ENCODE results near the gene STAT6. TPM values are rescaled to one million over a fixed set of nuclear protein-coding genes. Genes with fewer than 3 reads are reported as not detected.

The STAT6 gene, protein sequence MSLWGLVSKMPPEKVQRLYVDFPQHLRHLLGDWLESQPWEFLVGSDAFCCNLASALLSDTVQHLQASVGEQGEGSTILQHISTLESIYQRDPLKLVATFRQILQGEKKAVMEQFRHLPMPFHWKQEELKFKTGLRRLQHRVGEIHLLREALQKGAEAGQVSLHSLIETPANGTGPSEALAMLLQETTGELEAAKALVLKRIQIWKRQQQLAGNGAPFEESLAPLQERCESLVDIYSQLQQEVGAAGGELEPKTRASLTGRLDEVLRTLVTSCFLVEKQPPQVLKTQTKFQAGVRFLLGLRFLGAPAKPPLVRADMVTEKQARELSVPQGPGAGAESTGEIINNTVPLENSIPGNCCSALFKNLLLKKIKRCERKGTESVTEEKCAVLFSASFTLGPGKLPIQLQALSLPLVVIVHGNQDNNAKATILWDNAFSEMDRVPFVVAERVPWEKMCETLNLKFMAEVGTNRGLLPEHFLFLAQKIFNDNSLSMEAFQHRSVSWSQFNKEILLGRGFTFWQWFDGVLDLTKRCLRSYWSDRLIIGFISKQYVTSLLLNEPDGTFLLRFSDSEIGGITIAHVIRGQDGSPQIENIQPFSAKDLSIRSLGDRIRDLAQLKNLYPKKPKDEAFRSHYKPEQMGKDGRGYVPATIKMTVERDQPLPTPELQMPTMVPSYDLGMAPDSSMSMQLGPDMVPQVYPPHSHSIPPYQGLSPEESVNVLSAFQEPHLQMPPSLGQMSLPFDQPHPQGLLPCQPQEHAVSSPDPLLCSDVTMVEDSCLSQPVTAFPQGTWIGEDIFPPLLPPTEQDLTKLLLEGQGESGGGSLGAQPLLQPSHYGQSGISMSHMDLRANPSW
- total RNA-seq = 36.8 and 54.3 TPM in 2 replicates

DNA sequence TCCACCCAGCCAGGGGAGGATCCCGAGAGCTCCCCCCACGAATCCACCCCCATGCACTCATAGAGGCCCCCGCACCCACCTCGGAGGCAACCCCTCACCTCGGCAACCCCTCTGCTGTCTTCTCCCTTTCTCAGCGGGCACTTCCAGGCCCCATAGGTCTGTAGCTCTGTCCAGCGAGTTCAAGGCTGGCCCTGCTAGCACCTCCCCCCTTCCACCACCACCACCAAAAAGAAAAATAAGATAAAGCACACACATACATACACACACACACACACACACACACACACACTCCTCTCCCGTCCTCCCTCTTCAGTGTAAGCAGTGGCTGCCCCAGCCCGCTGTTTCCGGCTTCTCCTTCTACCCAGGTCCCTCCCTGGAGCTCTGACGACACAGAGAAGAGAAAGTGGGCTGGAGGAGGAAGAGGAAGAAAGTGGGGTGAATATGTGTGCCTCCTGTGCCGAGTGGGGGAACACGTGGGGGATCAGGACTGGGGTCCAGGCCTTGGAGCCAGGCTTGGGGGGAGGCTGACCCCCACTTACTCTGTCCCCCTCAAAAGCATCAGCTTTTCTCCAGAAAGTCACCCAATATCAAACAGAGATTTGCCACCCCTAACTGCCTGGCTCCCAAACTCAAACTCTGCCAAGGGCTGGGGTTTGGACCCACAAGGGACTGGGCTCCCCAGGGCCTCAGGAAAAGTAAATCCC, at the start of gene STAT6:
Gene STAT6 (minus strand): TSS at position 332 of the 704 bp plus-strand sequence. CDS start 3,084 bp downstream, outside the sequence.

DNA sequence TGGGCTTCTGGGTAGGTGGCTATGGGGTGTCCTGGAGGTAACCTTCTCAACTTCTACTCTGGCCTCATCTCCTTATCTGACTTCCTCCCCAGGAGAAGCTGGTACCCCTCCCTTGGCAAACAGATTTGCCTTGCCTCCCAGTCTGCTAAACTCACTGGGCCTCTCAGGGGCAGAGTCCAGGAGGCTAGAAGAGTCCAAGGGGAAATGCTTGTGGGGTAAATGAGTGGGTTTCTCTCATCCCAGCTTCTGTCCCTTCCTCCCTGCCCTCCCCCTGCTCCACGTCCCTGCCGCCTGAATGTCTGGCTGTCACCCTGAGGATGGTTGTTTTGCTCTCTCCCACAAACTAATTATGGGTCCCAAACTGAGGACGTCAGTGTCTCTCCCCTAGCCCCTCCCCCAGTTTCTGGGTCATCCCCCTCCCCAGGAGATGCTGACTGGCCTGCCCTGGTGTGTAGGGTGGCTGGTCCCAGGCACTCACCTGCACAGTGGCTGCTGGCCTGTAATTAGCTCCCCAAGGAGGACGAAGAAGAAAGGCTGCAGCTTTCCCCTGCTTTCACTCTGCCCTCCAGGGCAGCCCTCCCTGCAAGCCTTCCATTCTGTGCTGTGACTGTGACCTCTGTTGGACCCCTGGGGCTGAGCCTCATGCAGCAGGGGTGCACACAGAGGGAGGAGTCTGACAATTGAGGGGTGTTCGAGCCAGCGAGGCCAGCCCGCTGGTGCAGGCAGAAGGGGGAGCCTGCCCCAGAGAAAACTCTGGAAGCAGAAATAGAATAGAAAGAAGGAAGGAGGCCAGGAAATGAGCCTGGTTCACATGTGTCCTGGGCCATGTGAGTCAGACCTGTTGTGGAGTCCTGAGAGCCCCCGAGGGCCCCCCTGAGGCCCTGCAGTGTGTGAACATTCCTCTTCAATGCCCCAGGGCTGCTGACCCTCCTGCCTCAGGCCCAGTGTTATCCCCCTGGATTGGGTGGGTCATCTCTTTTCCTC, 36.1 kb upstream of the STAT6 start, which contains the start of gene LRP1-AS:
Gene LRP1-AS (minus strand): TSS at position 659 of the 984 bp plus-strand sequence.

DNA sequence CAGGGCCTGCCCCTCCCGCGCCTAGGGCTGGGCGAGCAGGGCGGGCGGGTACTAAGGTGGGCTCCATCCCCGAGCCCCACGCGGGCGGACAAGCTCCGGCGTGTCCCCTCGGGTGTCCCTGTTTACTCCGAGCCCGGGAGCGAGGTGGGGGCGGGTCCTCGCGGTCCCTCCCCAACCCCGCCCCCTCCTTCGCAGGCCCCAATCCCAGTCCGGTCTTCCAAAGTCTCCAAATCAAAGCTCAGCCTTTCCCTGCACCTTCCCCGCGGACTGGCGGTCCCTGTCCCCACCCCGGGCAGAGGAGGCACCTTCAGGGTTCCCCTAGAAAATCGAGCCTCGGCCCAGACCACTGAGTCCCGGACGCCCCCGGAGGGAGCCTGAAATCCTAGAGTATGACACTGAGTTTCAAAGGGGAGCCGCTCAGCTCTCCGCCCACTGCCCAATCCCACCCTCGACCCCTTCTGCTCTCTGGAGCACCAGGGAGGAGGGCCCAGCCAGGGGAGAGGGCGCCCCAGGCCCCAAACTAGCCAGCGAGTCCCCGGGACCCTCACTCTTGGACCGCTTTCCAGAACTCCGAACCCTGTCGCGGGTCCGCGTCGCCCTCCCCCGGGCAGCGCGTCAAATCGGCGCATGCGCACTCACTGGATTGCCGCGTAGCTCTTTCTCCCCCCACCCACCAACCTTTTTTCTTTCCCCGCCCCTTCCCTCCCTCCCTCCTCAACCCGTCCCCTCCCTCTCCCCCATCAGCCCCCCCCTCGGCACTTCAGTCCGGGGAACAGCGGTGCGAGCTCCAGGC, 16.8 kb upstream of the STAT6 start, which contains the start of gene LRP1:
Gene LRP1 (plus strand): TSS at position 758 of the 793 bp plus-strand sequence. CDS start 482 bp downstream, outside the sequence.

DNA sequence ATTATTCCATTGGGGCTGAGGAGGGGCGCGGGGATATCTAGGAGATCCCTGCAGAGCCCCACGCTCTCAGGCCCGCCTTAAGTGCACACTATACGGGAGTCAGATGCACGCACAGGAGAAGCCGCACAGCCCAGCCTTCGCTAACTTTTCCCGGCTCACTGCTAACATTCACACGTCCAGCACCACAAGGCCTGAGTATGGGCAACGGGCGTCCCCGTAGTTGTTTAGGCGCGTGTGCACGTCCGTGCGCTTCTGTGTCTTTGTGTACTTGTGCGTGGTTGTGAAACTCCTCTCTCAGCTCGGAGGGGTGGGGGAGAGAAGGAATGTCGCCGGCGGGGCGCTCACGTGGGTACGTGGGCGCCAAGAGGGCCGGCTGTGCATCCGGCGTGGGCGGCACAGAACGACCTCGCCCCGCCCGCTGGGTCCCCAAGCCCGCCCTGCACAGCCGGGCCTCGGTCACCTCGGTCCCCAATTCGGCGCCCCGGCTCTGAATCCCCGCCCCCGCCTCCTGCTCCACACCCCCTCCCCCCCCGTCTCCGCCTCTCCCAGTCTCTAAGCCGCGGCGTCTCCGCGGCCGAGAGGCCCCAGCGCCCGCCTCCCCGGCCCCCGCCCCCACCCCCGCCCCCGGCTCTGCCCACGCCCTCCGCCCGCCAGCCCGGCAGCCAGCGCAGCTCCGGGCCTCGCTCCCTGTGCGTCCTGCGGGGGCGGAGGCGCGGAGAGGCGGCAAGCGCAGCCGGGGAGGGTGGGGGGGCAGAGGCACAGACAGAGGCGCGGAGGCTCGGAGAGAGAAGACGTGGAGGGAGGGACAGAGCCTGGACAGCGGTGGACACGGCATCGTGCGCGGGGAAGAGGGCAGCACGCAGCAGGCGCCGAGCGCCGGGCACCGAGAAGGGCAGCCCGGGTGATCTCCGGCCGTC, 22.6 kb downstream of the STAT6 start, which contains the start of gene NAB2:
Gene NAB2 (plus strand): TSS at position 761 of the 917 bp plus-strand sequence. CDS start 158 bp downstream, outside the sequence.

DNA sequence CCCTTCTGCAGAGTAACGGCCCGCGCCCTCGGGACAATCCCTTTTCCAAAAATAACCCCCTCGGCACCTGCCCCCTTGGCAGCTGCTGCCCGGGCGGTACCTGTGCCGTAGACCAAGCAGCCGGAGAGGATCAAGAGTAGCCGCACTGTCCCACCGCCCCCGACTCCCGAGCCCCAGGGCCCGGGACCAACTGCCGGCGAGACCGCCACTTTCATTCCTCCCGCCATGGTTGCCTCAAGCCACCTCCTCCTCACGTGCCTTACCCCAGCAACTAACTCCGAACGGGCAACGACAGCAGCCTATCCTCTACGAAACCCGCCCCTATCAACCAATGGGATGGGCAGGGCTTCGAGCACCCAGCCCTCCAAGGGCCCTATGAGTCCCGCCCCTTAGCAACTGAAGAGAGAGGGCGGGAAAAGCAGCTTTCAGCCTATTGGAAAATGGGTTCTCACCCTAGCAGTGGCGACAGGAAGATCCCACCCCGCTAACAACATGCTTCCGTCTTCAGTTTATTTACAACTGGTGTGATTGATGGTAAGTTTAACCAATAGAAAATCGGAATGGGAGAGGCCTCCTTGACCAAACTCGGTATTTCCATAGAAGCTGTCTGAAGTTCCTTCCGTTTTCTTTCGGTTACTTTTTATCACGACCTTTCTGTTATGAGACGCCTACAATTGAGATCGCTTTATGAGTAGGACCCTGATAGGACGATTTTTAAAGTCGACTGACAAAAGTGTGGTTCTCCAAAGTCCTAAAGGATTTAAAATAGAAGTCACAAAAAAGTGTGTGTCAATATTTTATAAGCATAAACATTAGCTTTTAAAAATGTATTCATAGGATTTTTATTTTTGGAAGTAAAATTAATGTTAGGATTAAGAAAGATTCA, 32.4 kb downstream of the STAT6 start, which contains the start of gene NEMP1:
Gene NEMP1 (minus strand): TSS at position 273 of the 886 bp plus-strand sequence. CDS start 46 bp downstream, at position 227.

DNA sequence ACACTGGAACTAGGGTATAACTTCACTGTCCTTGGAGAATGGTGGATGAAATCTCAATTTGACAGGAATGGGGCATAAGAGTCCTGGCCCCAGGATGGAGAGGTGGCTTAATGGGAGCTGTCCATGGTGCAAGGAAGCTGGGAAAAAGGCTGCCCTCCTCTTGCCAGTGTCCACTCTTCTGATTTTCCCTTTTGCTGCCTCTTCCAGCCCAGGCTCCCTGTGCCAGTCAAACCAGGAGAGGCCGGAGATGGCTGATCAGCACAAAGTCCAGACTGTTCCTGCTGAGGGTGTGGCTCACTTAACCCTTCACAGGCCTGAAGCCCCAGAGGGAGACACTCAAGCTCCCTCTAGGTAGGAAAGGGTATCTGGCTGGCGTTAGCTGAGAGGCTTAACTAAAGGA, 61.3 kb downstream of the STAT6 start, which contains the start of gene MYO1A:
Gene MYO1A (minus strand): TSS at position 240 of the 400 bp plus-strand sequence. CDS start 1,806 bp downstream, outside the sequence.

Other genes with a start within 250 kb of the STAT6 start
- not detected in 2 replicates for gene SDR9C7, start 177.0 kb downstream of the STAT6 start, total RNA-seq
- gene RDH16, start 153.8 kb downstream of the STAT6 start, total RNA-seq = 0.30 and 0.37 TPM in 2 replicates
- 5.0 and 6.8 TPM in 2 replicates for gene ZBTB39, start 104.8 kb downstream of the STAT6 start, total RNA-seq
- gene TAC3, start 94.8 kb downstream of the STAT6 start, total RNA-seq = not detected in 2 replicates
- not detected in 2 replicates for gene MYO1A, start 61.2 kb downstream of the STAT6 start, total RNA-seq
- gene NEMP1, start 32.6 kb downstream of the STAT6 start, total RNA-seq = 3.9 and 10.0 TPM in 2 replicates
- 23.5 and 60.4 TPM in 2 replicates for gene NAB2, start 22.2 kb downstream of the STAT6 start, total RNA-seq
- 617 and 769 TPM in 2 replicates for gene LRP1, start 17.1 kb upstream of the STAT6 start, total RNA-seq
- not detected in 2 replicates for gene LRP1-AS, start 36.3 kb upstream of the STAT6 start, total RNA-seq
- 12.5 and 13.9 TPM in 2 replicates for gene NXPH4, start 105.4 kb upstream of the STAT6 start, total RNA-seq
- 287 and 328 TPM in 2 replicates for gene SHMT2, start 118.3 kb upstream of the STAT6 start, total RNA-seq
- gene STAC3, start 139.8 kb upstream of the STAT6 start, total RNA-seq = not detected in 2 replicates